Loucy (cell line): ENCODE data around the gene DCLRE1C.

ENCODE experiments used
- H2AFZ ChIP-seq: fragments of 200-600 bp; sonication (generic); 2 replicates; pipeline ENCODE4 v1.6.0; 2016; ENCODE audit warnings: antibody characterized with exemption, mild to moderate bottlenecking, low read length, moderate library complexity
- H3F3A ChIP-seq: fragments of 200-600 bp; 2 replicates; pipeline ENCODE4 v1.6.0; 2016; ENCODE audit warnings: antibody characterized with exemption, low read depth, mild to moderate bottlenecking
- H3K27me3 ChIP-seq: fragments of 200-600 bp; sonication (generic); 2 replicates; pipeline ENCODE4 v1.6.1; 2014; ENCODE audit warnings: low read length, mild to moderate bottlenecking; ENCODE audit not compliant: insufficient read depth, poor library complexity, severe bottlenecking
- H3K36me3 ChIP-seq: fragments of 200-600 bp; sonication (generic); 2 replicates; pipeline ENCODE4 v1.6.1; 2016; ENCODE audit warnings: low read length; ENCODE audit not compliant: insufficient read depth
- H3K4me1 ChIP-seq: fragments of 200-600 bp; sonication (generic); 2 replicates; pipeline ENCODE4 v1.5.1; 2014; ENCODE audit warnings: low read length, mild to moderate bottlenecking; ENCODE audit not compliant: insufficient read depth, poor library complexity, severe bottlenecking
- H3K4me2 ChIP-seq: fragments of 200-600 bp; sonication (generic); 2 replicates; pipeline ENCODE4 v1.6.0; 2014; ENCODE audit warnings: antibody characterized with exemption, low read length, low read depth, mild to moderate bottlenecking; ENCODE audit not compliant: poor library complexity, severe bottlenecking
- H3K4me3 ChIP-seq: fragments of 200-600 bp; sonication (generic); 2 replicates; pipeline ENCODE4 v1.5.1; 2014; ENCODE audit warnings: low read length, mild to moderate bottlenecking, mixed read lengths; ENCODE audit not compliant: poor library complexity, severe bottlenecking
- H3K79me2 ChIP-seq: fragments of 200-600 bp; sonication (generic); 2 replicates; pipeline ENCODE4 v1.6.1; 2014; ENCODE audit warnings: low read length; ENCODE audit not compliant: insufficient read depth
- H3K9ac ChIP-seq: fragments of 200-600 bp; sonication (generic); 2 replicates; pipeline ENCODE4 v1.6.0; 2014; ENCODE audit warnings: mild to moderate bottlenecking, low read depth, low read length, moderate library complexity; ENCODE audit not compliant: poor library complexity, severe bottlenecking
- H3K9me2 ChIP-seq: fragments of 200-600 bp; sonication (generic); replicated peaks from 2 replicates; pipeline ENCODE4 v1.6.1; 2016; ENCODE audit warnings: low read depth, low read length, mixed read lengths
- H3K9me3 ChIP-seq: fragments of 200-600 bp; sonication (generic); 2 replicates; pipeline ENCODE4 v1.6.1; 2014; ENCODE audit warnings: mild to moderate bottlenecking, antibody characterized with exemption, low read length, low read depth; ENCODE audit not compliant: insufficient read depth
- H4K20me1 ChIP-seq: fragments of 200-600 bp; sonication (generic); 2 replicates; pipeline ENCODE4 v1.6.0; 2014; ENCODE audit warnings: antibody characterized with exemption, low read length, mild to moderate bottlenecking; ENCODE audit not compliant: insufficient read depth, poor library complexity, severe bottlenecking
- CTCF ChIP-seq: fragments of 200-600 bp; sonication (generic); conservative IDR thresholded peaks from 2 replicates; pipeline ENCODE4 v1.5.1; 2014; ENCODE audit warnings: mild to moderate bottlenecking, antibody characterized with exemption, low read length
- EZH2phosphoT487 ChIP-seq: fragments of 200-600 bp; IDR thresholded peaks from 2 replicates; pipeline ENCODE4 v1.6.1; 2018; ENCODE audit warnings: antibody characterized with exemption, mild to moderate bottlenecking, moderate library complexity, borderline replicate concordance

Gene DCLRE1C

DNA sequence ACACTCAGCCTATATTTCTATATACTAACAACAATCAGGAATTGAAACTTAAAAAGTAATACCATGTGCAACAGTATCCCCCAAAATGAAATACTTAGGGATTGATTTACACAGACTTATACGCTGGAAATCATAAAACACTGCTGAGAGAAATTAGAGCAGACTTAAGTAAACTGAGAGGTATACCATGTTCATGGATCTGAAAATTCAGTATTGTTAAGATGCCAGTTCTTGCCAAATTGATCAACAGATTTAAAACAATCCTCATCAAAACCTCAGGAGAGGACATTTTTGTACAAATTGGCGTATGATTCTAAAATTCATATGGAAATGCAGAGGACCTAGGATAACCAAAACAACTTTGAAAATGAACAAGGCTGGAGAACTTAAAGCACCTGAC lies 37.3 kb downstream of the DCLRE1C start:
- H3K9me2 ChIP-seq = no peaks in the 10 kb centered on the region
- no peak for TF ChIP-seq CTCF
- no peak for TF ChIP-seq EZH2phosphoT487
- no peak overlapping the region for H3K4me2 ChIP-seq
- H3K27me3 ChIP-seq = no peaks in the 10 kb centered on the region
- no peaks in the 10 kb centered on the region for H3F3A ChIP-seq
- H3K4me3 ChIP-seq = no peak overlapping the region
- peaks cover 22% of the 10 kb centered on the region; the same call in 1 of the 2 replicates for H3K9me3 ChIP-seq
- H3K36me3 ChIP-seq = peaks cover 82% of the 10 kb centered on the region
- no peak overlapping the region for H2AFZ ChIP-seq
- no peaks in the 10 kb centered on the region; the same call in none of the 2 replicates for H3K79me2 ChIP-seq
- H4K20me1 ChIP-seq = no peaks in the 10 kb centered on the region
- no peak overlapping the region for H3K9ac ChIP-seq
- H3K4me1 ChIP-seq = no peaks in the 10 kb centered on the region

DNA sequence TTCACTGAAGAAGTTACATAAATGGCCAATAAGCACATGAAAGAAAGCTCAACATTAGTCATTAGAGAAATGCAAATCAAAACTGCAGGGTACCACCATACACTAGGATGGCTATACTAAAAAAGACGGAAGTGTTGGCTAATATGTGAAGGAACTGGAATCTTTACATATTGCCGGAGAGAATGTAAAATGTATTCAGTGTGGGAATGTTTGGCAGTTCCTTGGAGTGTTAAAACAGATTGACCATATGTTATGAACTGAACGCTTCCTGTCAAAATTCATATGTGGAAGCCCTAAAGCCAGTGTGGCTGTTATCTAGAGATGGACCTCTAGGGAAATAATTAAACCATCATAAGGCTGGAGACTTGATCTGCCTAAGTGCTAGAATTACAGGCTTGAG lies 42.1 kb downstream of the DCLRE1C start:
- H3K9me2 ChIP-seq = no peaks in the 10 kb centered on the region
- no peaks in the 10 kb centered on the region for H3F3A ChIP-seq
- peaks cover 82% of the 10 kb centered on the region for H3K36me3 ChIP-seq
- no peak overlapping the region for H3K4me3 ChIP-seq
- peaks cover 7% of the 10 kb centered on the region; the same call in 1 of the 2 replicates for H3K9me3 ChIP-seq
- no peak for TF ChIP-seq CTCF
- TF ChIP-seq EZH2phosphoT487 = no peak
- no peak overlapping the region for H2AFZ ChIP-seq
- H3K9ac ChIP-seq = no peak overlapping the region
- H3K4me2 ChIP-seq = no peak overlapping the region
- no peaks in the 10 kb centered on the region; the same call in none of the 2 replicates for H3K79me2 ChIP-seq
- no peaks in the 10 kb centered on the region for H3K4me1 ChIP-seq
- no peaks in the 10 kb centered on the region for H4K20me1 ChIP-seq
- no peaks in the 10 kb centered on the region for H3K27me3 ChIP-seq

- Histone ChIP-seq H3K79me2 (no peaks in the 10 kb centered on the region; the same call in none of the 2 replicates), H3K9ac (no peak overlapping the region), H3K9me3 (no peaks in the 10 kb centered on the region), H2AFZ (no peak overlapping the region), H4K20me1 (no peaks in the 10 kb centered on the region), H3F3A (no peaks in the 10 kb centered on the region), H3K36me3 (peaks cover 82% of the 10 kb centered on the region), H3K9me2 (no peaks in the 10 kb centered on the region), H3K4me1 (no peaks in the 10 kb centered on the region), H3K4me2 (no peak overlapping the region), H3K4me3 (no peak overlapping the region), H3K27me3 (no peaks in the 10 kb centered on the region)
- TF ChIP-seq CTCF (no peak), EZH2phosphoT487 (no peak)
These were observed 42.9 kb downstream of the DCLRE1C start for GRCh38 chr10:14910953-14911352.
